Right atrium auricular region (tissue), 2 donors: ENCODE data around the gene METRN. TPM values are rescaled to one million over a fixed set of nuclear protein-coding genes. Genes with fewer than 3 reads are reported as not detected.

Source experiments
- DNase-seq: peaks from one replicate; pipeline ENCODE4 v3.0.0-alpha.2; 2019; ENCODE audit warnings: low spot score
- H3K27ac ChIP-seq, 2 donors: fragments of 200-600 bp; sonication (generic); 1 replicate in 1 of 2; 2 replicates in 1 of 2; pipeline ENCODE4 v1.5.1; 2016 to 2019
- H3K27me3 ChIP-seq, 2 donors: fragments of 200-600 bp; sonication (generic); one replicate each; pipeline versions ENCODE4 v1.5.1 to v1.6.0; 2017 to 2019
- H3K36me3 ChIP-seq: fragments of 200-600 bp; sonication (generic); one replicate; pipeline ENCODE4 v1.5.1; 2016
- H3K4me1 ChIP-seq, 2 donors: fragments of 200-600 bp; sonication (generic); one replicate each; pipeline versions ENCODE4 v1.5.1 to v1.6.0; 2017 to 2019
- H3K4me3 ChIP-seq, 2 donors: fragments of 200-600 bp; sonication (generic); 1 replicate in 1 of 2; 2 replicates in 1 of 2; pipeline ENCODE4 v1.5.1; 2017 to 2019; ENCODE audit warnings: mild to moderate bottlenecking in 1 of 2, moderate library complexity in 1 of 2
- H3K9me3 ChIP-seq, 2 donors: fragments of 200-600 bp; sonication (generic); one replicate each; pipeline ENCODE4 v1.5.1; 2019
- CTCF ChIP-seq, 2 donors: fragments of 200-600 bp; sonication (generic); IDR thresholded peaks; one replicate each; pipeline ENCODE4 v1.5.1; 2019; ENCODE audit warnings: antibody characterized with exemption in 2 of 2
- total RNA-seq, 2 donors: library from RNA; depleted of rRNA; stranded (reverse); fragments of >200 nt; gene quantifications; one replicate each; pipeline ENCODE4 v1.1.0, GENCODE V29; 2016

METRN gene
- total RNA-seq, 2 donors from 2014 or later = 58.9 to 61.3 TPM

- peak overlapping the region; percentile 54 to 67 for H3K4me3 ChIP-seq
- DNase-seq = no peak
- TF ChIP-seq CTCF (IDR thresholded peaks at IDR 0.05) = no peak
- H3K4me1 ChIP-seq = peaks cover 0 to 60% of the 10 kb centered on the region in 2 donors
- no peaks in the 10 kb centered on the region for H3K9me3 ChIP-seq
- H3K36me3 ChIP-seq = peaks cover 29% of the 10 kb centered on the region
- no peaks in the 10 kb centered on the region for H3K27me3 ChIP-seq
- peak overlapping the region; percentile 21 to 80 for H3K27ac ChIP-seq
Observed at GRCh38 chr16:683396-684070, 31.4 kb upstream of the METRN start.

- no peak for TF ChIP-seq CTCF (IDR thresholded peaks at IDR 0.05)
Observed at GRCh38 chr16:684071-684794, 30.7 kb upstream of the METRN start, which contains the start of gene JMJD8. TSS of gene JMJD8 (minus strand) at chr16:684334. CDS start at chr16:684319, 15 bp downstream.

GRCh38 chr16:684961-685696 is 29.8 kb upstream of the METRN start:
- TF ChIP-seq CTCF (IDR thresholded peaks at IDR 0.05) = no peak
- Histone ChIP-seq H3K27ac (no peak overlapping the region), H3K36me3 (peaks cover 29% of the 10 kb centered on the region), H3K4me3 (peak overlapping the region in 1 of 2 donors; percentile 67), H3K9me3 (no peaks in the 10 kb centered on the region), H3K4me1 (peaks cover 0 to 65% of the 10 kb centered on the region in 2 donors), H3K27me3 (no peaks in the 10 kb centered on the region)
- no peak for DNase-seq

More at GRCh38 chr16:684071-684794, 30.7 kb upstream of the METRN start, which contains the start of gene JMJD8:
- H3K9me3 ChIP-seq = no peaks in the 10 kb centered on the region
- H3K27me3 ChIP-seq = no peaks in the 10 kb centered on the region
- peak within 1 kb of the TSS; percentile 66 to 80 for H3K27ac ChIP-seq
- peak; percentile 96 for DNase-seq
- peak within 1 kb of the TSS; percentile 54 to 67 for H3K4me3 ChIP-seq
- peaks cover 29% of the 10 kb centered on the region for H3K36me3 ChIP-seq
- H3K4me1 ChIP-seq = peaks cover 0 to 63% of the 10 kb centered on the region in 2 donors

GRCh38 chr16:685967-686366 is 29.0 kb upstream of the METRN start:
- H3K27ac ChIP-seq = no peak overlapping the region
- no peak for DNase-seq
- no peaks in the 10 kb centered on the region for H3K27me3 ChIP-seq
- no peak overlapping the region for H3K4me3 ChIP-seq
- peaks cover 0 to 62% of the 10 kb centered on the region in 2 donors for H3K4me1 ChIP-seq
- TF ChIP-seq CTCF (IDR thresholded peaks at IDR 0.05) = peak in 1 of 2 donors; percentile 39
- no peaks in the 10 kb centered on the region for H3K9me3 ChIP-seq
- peaks cover 29% of the 10 kb centered on the region for H3K36me3 ChIP-seq

GRCh38 chr16:686459-687260 is 28.3 kb upstream of the METRN start:
- no peaks in the 10 kb centered on the region for H3K27me3 ChIP-seq
- H3K27ac ChIP-seq = no peak overlapping the region
- H3K36me3 ChIP-seq = peaks cover 24% of the 10 kb centered on the region
- H3K4me1 ChIP-seq = peaks cover 0 to 55% of the 10 kb centered on the region in 2 donors
- no peak for TF ChIP-seq CTCF (IDR thresholded peaks at IDR 0.05)
- H3K4me3 ChIP-seq = no peak overlapping the region
- DNase-seq = no peak
- H3K9me3 ChIP-seq = no peaks in the 10 kb centered on the region
